8988T (cell line): ENCODE data around the gene CMPK1.
"Not testable (repeated sequence)": the region's sequence is repeated elsewhere in the genome, so short reads cannot be mapped to it uniquely, and the experiment has no call there.

ENCODE experiments used
- DNase-seq: peaks from one replicate; pipeline ENCODE4 v3.0.0; 2011

Gene CMPK1

DNA sequence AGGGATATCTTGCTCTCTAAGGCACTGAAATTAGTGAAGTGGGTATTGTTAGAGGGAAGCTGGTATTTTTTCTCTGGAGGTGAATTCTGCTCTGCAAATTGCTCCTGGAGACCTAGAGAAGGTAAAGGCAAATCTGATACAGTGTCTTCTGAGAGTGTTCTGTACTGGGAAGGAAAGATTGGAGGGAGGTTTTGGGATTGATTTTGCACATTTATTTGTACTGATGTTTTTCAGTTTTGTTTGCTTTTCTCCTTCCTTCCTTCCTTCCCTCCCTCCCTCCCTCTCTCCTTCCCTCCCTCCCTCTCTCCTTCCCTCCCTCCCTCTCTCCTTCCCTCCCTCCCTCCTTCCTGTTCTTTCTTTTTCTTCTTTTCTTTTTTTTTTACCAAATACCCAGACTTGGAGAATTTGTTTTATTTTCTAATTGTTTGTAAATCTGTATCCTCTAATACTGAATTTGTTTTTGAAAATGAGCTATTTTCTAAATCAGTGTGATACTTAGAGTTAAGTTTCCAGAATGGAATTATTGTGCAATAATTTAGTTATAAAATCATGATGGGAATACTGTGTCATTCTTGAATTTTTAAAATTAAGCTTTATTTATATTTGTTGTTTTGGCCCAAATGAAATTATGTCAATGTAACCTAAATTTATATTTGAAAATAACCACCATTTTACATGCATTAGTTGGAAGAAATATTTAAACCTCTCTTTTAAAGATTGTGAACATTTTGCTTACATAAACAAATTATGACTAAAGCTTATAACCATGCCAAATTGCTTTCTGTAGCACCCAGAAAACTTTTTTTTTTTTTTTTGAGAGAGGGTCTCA, 4.9 kb downstream of the CMPK1 start:
- no peak for DNase-seq

DNA sequence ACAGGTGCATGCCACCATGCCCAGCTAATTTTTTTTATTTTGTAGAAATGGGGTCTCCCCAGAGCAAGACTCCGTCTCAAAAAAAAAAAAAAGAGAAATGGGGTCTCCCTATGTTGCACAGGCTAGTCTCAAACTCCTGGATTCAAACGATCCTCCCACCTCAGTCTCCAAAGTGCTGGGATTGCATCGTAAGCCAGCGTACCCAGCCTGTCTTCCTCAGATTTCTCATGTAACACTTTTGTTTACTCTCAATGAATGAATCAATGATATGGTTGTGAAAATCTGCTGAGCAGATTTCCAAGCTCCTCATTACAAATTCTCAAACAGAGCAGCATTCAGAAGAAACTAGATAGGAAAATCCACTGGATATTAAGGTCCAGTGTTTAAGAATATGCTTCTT, 6.6 kb downstream of the CMPK1 start:
- DNase-seq, result no peak

DNA sequence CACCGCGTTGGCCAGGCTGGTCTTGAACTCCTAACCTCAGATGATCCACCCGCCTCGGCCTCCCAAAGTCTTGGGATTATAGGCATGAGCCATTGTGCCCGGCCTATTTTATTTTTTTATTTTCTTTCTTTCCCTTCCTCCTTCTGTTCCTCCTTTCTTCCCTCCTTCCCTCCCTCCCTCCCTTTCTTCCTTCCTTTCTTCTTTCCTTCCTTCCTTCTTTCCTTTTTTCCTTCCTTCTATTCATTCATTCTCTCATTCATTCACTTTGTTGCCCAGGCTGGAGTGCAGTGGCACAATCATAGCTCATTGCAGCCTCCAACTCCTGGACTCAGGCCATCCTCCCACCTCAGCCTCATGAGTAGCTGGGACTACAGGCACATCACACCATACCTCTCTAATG, 13.4 kb downstream of the CMPK1 start:
- not testable (repeated sequence) for DNase-seq

DNA sequence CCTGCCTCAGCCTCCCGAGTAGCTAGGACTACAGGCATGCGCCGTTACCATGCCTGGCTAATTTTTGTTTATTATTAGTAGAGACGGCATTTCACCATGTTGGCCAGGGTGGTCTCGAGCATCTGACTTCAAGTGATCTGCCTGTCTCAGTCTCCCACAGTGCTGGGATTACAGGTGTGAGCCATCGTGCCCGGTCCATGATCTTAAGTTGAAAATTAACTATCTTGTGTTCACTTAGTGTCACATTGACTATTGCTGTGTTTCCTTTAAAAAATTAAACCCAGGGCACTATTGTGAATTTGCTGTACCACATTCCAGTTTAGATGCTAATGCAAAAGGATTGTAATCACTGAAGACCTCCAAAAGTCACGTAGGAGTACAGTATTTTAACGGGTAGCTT, 14.1 kb downstream of the CMPK1 start:
- DNase-seq, result no peak

DNA sequence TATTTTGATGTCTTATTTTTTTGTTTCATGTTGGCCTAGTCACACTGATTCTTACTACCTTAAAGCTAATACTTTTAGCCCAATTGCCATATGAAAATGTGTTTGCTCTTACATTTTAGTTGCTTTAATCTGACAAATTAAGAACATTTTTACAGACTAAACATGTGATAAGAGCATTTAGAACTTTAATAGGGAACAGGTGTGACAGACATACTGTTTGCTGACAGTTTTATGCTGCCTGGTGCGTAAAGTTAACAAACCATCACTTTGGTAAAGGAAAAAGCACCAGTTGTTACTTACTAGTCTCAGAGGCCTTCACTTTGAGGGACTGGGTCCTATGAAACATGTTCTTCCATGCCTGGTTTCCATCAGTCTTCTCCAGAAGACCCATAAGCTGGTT, 14.7 kb downstream of the CMPK1 start:
- no peak for DNase-seq

DNA sequence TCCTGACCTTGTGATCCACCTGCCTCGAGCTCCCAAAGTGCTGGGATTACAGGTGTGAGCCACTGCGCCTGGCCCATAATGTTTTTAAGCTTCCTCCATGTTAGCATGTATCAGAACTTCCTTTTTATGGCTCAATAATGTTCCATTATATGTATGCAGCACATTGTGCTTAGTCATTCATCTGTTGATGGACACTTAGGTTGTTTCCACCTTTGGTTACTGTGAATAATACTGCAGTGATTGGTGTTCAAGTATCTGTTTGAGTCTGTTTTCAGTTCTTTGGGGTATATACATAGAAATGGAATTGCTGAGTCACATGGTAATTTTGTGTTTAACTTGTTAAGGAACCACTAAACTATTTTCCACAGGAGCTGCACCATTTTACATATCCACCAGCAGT, 17.7 kb downstream of the CMPK1 start:
- no peak for DNase-seq

DNA sequence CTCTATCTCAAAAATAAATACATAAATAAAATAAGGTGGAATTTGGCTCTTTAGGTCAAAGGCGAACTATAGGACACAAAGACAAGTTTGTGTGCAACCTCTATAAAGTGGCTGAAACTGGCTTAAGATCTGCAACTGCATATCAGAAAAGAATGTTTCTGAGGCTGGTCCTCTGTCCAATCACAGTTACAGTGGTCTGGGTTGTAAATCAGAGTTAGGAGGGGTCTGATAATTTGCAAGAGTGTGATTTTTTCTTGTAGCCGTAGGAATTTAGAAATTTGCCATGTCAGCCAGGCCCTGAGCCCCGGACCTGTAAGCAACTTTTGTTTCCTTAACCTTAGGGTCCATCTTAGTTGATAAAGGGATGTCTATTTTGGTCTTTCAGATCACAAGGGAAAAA, 27.8 kb downstream of the CMPK1 start:
- no peak for DNase-seq

DNA sequence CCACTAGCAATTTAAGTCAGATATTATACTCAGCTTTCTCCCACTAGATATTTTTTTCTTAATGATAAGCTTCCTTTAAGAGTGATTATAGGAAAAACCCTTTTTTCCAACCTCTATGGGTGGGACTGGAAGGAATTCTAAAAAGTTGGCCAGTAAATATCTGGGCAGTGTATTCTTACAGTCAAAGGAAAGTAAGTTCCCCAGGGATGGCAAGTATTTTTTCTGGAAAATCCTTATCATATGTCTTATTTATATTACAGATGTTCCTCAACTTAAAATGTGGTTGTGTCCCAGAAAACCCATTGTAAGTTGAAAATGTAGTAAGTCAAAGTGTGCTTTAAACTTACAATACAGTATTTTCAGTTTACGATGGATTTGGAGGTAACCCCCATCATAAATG, 29.2 kb downstream of the CMPK1 start:
- DNase-seq, result no peak

DNA sequence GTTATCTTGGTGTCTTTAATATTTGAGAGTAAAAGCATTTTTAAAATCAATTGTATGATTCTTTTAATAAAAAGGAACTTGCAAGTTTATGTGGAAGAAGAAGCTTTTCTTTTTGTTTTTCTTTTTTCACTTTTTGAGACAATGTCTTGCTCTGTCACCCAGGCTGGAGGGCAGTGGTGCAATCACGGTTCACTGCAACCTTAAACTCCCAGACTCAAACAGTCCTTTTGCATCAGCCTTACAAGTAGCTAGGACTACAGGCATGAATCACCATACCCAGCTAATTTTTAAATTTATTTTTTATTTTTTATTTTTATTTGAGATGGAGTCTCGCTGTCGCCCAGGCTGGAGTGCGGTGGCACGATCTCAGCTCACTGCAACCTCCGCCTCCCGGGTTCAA, 34.1 kb downstream of the CMPK1 start:
- DNase-seq, result no peak

DNA sequence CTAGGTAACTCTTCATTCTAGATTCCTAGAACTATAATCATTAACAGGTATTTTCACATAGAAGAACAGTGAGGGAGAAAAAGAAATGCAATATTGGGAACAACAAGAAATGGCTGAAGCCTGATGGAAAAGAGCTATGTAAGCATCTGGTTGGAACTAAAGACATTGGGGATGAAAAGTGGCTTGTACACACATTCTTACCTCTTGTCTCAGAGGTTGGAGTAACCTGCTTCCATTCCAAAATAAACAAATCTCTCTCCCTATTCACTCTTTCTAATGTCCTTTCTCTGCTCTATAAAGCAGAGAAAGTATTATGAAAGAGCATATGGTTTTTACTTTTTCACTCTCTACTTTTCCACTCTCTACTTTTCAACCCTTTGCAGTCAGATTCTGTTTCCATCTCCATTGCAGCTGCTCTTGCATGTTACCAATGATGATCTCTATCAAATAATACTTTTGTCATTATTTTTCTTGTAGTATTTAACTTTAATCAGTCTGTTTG, 37.5 kb downstream of the CMPK1 start:
- no peak for DNase-seq

DNA sequence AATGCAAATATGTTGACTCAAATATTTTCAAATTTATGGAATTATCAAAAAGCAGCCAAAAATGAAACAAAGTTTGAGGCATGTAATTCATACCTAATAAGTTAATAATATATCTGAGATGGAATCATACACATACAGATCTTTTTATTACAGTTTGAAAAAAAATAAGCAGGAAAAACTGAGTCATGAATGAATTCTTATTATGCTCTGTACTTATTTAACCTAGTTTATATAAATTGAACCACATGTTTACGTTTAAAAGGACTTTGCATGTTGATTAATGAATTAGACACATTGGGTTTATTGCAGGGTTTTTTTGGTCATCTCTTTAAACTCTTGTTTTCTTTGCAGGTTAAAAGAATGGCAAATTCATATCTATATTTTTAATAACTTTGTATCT, 40.9 kb downstream of the CMPK1 start:
- no peak for DNase-seq

DNA sequence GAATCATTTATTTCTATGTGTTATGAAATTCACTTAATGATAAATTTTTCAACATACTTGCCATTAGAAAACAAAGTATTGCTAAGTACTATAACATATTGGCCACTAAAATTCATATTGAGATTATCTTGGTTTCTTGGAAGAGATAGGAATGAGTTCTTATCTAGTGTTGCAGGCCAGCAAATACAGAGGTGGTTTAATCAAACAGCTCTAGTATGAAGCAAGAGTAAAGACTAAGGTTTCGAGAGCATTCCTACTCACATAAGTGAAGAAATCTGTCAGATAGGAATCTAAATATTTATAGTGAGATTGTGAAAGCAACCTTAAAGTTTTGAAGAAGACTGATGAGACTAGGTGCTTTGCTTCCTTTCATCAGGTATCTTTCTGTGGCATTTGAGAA, 44.6 kb downstream of the CMPK1 start:
- DNase-seq, result no peak

DNA sequence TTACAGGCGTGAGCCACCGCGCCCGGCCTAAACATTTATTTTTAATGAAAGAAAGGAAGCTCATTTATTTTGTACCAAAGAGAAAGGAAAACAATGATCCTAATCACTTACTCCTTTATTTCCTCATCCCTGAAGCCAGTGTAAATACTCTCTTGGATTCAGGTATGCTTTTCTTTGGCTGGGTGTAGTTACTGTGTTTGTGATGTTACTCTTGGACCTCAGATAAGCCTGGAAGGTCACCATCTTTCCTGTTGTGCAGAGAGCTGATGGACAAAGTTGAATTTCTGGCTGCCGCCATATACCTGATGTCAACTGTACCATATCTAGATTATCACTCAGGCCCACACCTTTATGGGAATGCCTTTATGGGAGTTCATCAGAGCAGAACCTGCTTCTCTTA, 47.1 kb downstream of the CMPK1 start:
- DNase-seq, result no peak

DNA sequence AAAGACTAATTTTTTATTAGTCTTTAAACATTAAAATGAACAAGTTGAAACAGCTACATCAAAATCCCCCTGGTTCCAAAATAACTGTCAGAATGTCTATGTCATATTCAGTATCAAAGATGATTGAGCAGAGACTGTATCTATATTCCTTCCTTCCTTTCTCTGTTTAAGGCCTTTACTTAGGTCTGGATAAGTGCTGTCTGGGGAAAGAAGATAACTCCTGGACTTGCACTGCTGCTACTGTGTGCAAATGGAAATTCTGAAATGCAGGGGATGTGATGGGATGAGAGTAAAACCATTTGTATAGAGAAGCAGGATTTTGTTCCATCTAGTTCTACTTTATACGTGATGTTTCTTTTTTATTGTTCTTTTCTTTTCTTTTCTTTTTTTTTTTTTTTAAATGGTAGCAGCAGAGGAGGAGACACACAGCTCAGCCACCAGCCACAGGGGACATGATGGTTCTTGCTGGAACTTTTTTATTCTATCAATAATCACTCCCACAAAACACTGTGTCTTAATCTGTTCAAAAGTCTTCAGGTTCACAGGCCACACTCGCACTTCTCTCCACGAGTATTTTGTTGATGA, 48.9 kb downstream of the CMPK1 start:
- no peak for DNase-seq

DNA sequence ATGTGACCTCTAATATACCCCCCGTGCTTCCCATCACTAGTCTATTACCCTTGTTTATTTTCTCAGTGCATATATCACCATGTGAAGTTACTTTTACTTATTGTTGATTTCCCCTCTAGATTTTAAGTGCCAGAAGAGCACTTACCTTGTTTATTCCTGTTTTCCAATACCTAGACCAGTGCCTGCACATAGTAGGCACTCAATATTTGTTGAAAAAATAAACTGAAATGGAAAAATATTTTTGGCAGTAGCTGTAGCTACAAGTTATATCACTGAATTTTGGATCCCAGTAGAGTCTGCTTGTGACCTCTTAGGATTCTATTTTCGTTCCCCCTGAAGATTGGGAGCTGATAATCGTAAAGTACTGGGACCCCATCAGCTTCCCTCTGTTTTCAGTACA, 50.5 kb downstream of the CMPK1 start:
- no peak for DNase-seq

DNA sequence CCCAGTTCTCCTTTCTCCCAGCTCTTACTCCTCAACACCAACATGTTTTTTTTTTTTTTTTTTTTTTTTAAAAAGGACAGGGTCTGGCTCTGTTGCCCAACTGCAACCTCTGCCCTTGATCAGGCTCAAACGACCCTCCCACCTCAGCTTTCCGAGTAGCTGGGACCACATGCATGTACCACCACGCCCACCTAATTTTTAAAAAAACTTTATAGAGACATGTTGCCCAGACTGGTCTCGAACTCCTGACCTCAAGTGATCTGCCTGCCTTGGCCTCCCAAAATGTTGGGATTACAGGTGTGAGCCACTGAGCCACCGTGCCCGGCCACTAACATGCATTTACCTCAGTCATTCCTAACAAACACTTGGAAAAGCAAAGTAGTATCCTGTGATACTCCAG, 51.4 kb downstream of the CMPK1 start:
- no peak for DNase-seq

DNA sequence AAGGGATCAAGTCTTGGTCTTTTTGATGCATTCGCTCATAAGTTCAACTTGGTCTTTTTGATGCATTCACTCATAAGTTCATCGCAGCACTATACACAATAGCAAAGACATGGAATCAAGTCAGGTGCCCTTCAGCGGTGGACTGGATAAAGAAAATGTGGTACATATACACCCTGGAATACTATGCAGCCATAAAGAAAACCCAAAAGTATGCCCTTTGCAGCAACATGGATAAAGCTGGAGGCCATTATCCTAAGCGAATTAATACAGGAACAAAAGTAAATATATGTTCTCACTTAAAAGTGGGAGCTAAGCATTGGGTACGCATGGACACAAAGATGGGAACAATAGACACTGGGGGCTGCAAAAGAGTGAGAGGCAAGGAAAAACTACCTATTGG, 52.7 kb downstream of the CMPK1 start:
- no peak for DNase-seq

DNA sequence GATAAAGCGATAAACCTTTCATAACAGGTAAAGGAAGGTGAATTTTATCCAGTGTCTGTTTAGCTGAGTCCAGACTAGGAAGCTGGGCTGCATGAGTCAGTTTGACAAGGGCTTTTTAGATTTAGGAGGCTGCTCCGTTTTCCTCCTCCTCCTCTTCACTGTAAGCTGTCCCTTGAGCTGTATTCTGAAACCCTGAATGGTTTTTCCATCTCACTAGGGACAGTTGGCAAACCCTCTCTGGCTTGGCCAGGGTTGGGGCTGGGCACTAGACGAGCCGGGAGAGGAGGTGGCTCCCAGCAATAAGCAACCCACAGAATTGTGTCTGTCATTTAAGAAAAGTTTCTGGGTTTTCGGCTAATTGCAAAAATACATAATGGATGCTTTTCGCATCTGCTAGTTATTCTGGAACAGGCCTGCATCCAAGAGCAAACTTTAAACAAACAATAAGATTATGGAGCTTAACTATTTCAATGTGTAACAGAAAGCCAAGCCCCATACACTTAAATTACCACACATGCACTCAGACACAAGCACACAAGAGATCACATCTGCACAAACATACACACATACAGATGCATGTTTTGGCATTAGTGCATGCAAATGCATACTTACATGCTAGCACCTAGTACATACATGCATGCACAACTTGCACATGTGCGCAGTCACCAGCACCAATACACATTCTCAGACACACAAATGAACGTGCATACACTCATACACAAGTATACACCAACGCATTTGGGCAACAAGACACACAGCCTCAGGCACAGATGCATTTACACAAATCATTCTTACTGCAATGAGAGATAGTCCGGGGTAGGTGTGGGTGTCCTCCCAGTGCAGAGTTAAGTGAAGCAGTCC, 54.7 kb downstream of the CMPK1 start:
- DNase-seq, result no peak

DNA sequence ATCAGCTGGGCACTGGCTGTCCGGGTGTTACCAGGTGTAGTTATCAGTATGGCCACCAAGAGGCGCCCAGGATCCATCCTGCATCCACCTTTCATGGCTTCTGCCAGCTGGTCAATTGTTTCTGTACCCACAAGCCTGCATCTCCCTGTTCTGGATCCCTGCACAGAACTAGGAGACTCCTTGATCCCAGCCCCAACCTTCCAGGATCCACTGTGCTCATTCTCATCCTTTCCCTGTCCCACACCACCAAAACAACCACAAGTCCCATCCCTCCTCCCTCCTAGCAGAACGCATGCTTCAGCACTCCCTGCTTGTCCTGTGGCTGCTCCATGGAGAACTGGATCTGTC, 55.3 kb downstream of the CMPK1 start:
- peak; percentile 34 for DNase-seq

DNA sequence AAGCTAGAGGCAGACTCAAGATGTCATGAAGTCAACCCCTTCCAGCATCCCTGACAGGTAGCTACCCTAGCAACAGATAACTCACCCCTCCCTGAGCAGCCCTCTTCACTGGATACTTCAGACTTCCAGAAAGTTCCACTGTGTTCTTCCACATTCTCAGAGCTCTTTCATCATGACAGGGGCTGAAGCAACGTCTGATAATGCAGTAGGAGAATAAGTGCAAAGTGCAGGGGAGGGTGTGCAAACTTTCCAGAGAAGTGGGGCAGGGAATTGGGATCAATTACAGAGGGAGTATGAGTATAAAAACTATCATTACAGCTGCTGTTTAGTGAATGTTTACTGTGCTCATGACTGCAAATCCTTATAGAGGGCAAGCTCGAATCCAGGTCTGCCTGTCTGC, 56.1 kb downstream of the CMPK1 start:
- DNase-seq, result no peak

DNA sequence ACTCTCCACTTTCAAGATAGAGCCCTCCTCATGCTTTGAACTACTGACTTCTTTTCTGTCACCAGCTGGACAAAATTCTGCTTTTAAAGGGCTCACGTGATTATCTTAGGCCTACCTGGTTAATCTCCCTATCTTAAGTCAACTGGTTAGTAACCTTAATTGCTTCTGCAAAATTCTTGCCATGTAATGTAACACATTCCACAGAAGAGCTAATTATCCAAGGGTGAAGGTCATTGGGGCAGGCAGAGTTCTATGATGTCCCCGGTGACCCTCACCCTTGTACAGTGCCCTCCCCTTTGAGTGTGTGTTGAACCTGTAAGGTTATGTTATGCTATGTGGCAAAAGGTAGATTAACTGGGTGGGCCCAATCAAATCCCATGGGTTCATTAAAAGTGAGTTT, 57.3 kb downstream of the CMPK1 start:
- DNase-seq, result no peak

DNA sequence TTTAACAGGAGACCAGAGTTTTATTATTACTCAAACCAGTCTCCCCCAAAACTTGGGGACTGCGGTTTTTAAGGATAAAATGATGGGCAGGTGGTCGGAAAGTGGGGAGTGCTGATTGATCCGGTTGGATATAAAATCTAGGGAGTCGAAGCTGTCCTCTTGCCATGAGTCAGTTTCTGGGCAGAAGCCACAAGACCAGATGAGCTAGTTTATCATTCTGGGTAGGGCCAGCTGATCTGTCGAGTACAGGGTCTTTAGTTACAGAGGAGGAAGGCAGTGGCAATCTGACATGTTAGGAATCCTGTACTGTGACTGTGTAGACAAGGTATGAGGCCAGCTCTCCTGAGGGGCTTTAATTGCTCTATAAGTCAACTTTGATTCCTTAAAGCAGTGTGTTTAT, 59.6 kb downstream of the CMPK1 start:
- DNase-seq, result no peak

DNA sequence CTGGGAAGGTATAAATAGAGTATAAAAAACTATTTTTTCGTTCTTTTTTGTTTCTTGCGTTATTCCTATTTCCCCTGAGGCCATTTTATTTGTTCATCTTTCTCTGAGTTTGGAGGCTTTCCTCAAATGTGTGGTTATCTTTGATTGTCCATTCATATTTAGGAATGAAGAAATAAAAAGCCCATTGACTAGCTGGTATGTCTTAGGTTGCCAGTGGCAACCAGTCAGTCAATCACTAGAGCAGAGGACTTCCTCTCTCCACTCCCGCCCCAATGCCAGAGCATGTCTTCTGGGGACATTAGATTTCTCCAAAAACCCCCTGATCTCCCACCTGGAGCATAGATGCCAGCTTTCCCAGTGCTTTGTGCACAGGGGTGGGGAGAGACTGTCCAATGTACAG, 61.8 kb downstream of the CMPK1 start:
- DNase-seq, result no peak

DNA sequence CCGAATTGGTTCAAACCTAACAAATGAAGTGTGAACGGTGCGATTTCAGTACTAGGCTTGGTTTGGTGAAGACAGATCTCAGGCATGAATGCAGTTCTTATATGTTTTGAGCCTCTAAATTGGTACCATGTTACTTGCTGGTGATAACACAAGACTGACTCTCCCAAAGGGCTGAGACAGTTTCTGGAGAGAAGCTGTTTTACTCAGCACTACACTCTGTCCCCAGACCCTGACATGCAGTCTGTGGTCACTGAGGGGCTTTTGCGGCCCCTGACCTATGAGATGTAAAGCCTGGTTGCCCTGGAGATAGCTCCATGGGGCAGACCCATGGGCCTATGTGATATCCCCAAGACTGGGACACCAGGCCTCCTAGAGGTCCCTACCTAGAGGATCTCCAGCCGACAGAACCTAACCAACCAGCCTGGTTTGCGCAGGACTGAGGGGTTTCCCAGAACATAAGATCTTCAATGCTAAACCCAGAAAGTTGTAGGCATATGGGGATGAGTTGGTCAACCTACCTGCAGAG, 63.1 kb downstream of the CMPK1 start:
- no peak for DNase-seq
